Esophagus muscularis mucosa (tissue), 3 donors: Measurements from ENCODE around the gene ADCY6.

Source experiments
- CTCF ChIP-seq, 3 experiments: fragments of 200-600 bp in 2 of 3; fragments of 450-650 bp in 1 of 3; sonication (generic) in 2 of 3; IDR thresholded peaks; one replicate each; pipeline ENCODE4 v1.5.1; 2017 to 2019; ENCODE audit warnings: antibody characterized with exemption in 3 of 3, mild to moderate bottlenecking in 2 of 3, moderate library complexity in 1 of 3
- POLR2A ChIP-seq: fragments of 450-650 bp; IDR thresholded peaks from one replicate; pipeline ENCODE4 v1.6.1; 2017; ENCODE audit warnings: antibody characterized with exemption, moderate library complexity, mild to moderate bottlenecking, low read depth
- POLR2AphosphoS5 ChIP-seq, 2 donors: sonication (generic); formaldehyde crosslinking; IDR thresholded peaks; one replicate each; pipeline ENCODE4 v1.6.1; 2017; ENCODE audit warnings: antibody characterized with exemption in 2 of 2

- TF ChIP-seq POLR2AphosphoS5 (IDR thresholded peaks at IDR 0.05) (no peak), CTCF (IDR thresholded peaks at IDR 0.05) (no peak), POLR2A (no peak)
Observed at GRCh38 chr12:48775299-48775698, 13.6 kb downstream of the ADCY6 start.
